BLaER1 treated with 17β-estradiol and CSF1 and Interleukin-3, amounts not matched to agents 10 nM and 100 nM (cell line): ENCODE data around the gene AJAP1.
"Not testable (repeated sequence)": the region's sequence is repeated elsewhere in the genome, so short reads cannot be mapped to it uniquely, and the experiment has no call there.

ENCODE experiments used
- H3K27ac ChIP-seq, 11 experiments: shearing (Covaris generic); formaldehyde crosslinking; 2 replicates each; pipeline ENCODE4 v1.8.1; 2022
- H3K27me3 ChIP-seq, 11 experiments: shearing (Covaris generic); formaldehyde crosslinking; 2 replicates each; pipeline ENCODE4 v1.8.1; 2022
- H3K36me3 ChIP-seq, 11 experiments: shearing (Covaris generic); formaldehyde crosslinking; 2 replicates each; pipeline ENCODE4 v1.8.1; 2022
- H3K4me1 ChIP-seq, 10 experiments: shearing (Covaris generic); formaldehyde crosslinking; 2 replicates each; pipeline ENCODE4 v1.8.1; 2022
- H3K4me2 ChIP-seq, 11 experiments: shearing (Covaris generic); formaldehyde crosslinking; 2 replicates each; pipeline ENCODE4 v1.8.1; 2022
- H3K4me3 ChIP-seq, 10 experiments: shearing (Covaris generic); formaldehyde crosslinking; 2 replicates each; pipeline ENCODE4 v1.8.1; 2022
- H3K9ac ChIP-seq, 11 experiments: shearing (Covaris generic); formaldehyde crosslinking; 2 replicates each; pipeline ENCODE4 v1.8.1; 2022
- H3K9me3 ChIP-seq, 11 experiments: shearing (Covaris generic); formaldehyde crosslinking; replicated peaks in 1 of 11; 2 replicates each; pipeline ENCODE4 v1.8.1; 2022
- H4K20me1 ChIP-seq, 11 experiments: shearing (Covaris generic); formaldehyde crosslinking; 2 replicates each; pipeline ENCODE4 v1.8.1; 2022
- Cebpa-rat ChIP-seq, 11 experiments: shearing (Covaris generic); IDR thresholded peaks; 2 replicates each; pipeline ENCODE4 v1.8.1; 2022

AJAP1 gene

DNA sequence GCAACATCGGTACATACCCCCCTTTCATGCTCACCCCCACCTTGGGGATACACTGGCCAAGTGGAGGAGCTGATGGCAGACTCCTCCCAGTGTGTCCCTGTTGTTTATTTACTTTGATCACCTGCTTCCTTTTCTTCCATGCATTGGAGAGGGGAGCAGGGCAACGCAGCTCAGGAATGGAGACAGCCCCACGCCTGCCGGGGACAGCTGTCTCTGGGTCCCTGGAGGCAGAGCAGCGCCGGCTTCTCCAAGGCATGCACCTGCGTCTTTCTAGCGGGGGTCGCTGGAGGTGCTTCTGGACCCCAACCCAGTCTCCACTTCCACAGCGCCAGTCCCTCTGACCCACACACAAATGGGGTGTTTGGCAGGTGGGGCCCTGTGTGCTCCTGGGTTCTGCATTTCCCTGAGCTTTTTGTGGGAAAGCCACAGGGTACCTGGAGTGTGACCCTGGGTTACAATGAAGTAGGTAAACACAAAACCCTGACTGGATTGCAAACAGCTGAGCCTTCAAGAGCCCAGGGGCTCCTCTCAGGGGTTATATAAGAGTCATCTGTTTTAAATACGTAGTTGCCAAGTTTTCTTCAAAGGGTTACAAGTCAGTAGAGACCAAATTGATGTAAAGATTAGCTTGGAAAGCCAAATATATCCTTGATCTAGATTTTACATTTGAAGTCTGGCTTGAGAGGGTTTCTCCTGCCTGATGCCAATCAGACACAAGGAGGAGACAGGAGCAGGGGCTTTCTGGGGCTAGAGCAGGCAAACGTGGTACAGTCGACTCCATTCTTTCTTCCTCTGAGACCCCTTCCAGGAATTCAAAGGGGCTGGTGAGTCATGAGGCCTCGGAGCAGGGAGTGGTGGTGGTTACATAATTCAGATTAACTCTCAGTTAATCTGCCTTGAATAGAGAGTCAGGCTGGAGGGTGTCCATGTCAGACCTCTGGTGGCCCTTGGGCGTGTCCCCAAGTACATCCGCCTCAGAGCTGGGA, 4.5 kb downstream of the AJAP1 start:
- no peak overlapping the region for H3K27ac ChIP-seq
- no peaks in the 10 kb centered on the region for H3K9me3 ChIP-seq
- H3K36me3 ChIP-seq: no peaks in the 10 kb centered on the region
- no peak for TF ChIP-seq Cebpa-rat (IDR thresholded peaks at IDR 0.05)
- peaks cover 37 to 84% (median 72%) of the 10 kb centered on the region in 10 experiments for H3K4me1 ChIP-seq
- no peak overlapping the region for H3K9ac ChIP-seq
- no peak overlapping the region for H3K4me3 ChIP-seq
- peaks cover 0 to 57% (median 32%) of the 10 kb centered on the region in 11 experiments; a peak in 16 of 22 replicates for H4K20me1 ChIP-seq
- H3K4me2 ChIP-seq: peak overlapping the region; percentile 4 to 69 (median 58); a peak in 21 of 22 replicates
- H3K27me3 ChIP-seq: peaks cover 61 to 67% (median 64%) of the 10 kb centered on the region in 11 experiments

GRCh38 chr1:4660917-4661594, 6.6 kb downstream of the AJAP1 start:
- H3K27me3 ChIP-seq: peaks cover 40 to 65% (median 43%) of the 10 kb centered on the region in 11 experiments
- H3K4me2 ChIP-seq: peak overlapping the region; percentile 44 to 71 (median 62)
- no peak for TF ChIP-seq Cebpa-rat (IDR thresholded peaks at IDR 0.05)
- H3K4me3 ChIP-seq: no peak overlapping the region
- H3K36me3 ChIP-seq: no peaks in the 10 kb centered on the region
- H4K20me1 ChIP-seq: peaks cover 0 to 43% (median 16%) of the 10 kb centered on the region in 11 experiments; a peak in 15 of 22 replicates
- H3K4me1 ChIP-seq: peaks cover 44 to 82% (median 70%) of the 10 kb centered on the region in 10 experiments
- peaks cover 0 to 7% (median 4%) of the 10 kb centered on the region in 11 experiments; a peak in 16 of 22 replicates for H3K9me3 ChIP-seq
- H3K27ac ChIP-seq: no peak overlapping the region
- H3K9ac ChIP-seq: no peak overlapping the region

DNA sequence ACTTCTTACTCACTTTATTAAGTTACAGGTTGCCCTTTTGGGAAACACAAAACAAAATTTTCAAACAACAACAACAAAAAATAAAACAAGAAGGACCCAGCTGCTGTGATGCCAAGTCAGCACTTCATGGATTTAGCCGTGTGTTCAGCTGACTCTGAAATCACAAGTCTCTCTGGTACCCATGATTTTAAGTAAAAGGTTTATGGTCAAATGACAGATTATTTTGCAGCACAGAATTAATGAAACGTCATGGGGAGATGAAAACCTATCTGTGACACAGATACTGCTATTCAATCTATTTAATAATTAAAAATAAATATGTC, 7.1 kb downstream of the AJAP1 start:
- Histone ChIP-seq H3K9ac (no peak overlapping the region), H3K36me3 (no peaks in the 10 kb centered on the region), H3K4me1 (peaks cover 42 to 78% (median 66%) of the 10 kb centered on the region in 10 experiments), H4K20me1 (peaks cover 0 to 41% (median 13%) of the 10 kb centered on the region in 11 experiments; a peak in 11 of 22 replicates), H3K9me3 (peaks cover 4 to 12% (median 9%) of the 10 kb centered on the region in 11 experiments; a peak in 19 of 22 replicates), H3K4me3 (no peak overlapping the region), H3K27ac (no peak overlapping the region), H3K27me3 (peaks cover 35 to 60% (median 38%) of the 10 kb centered on the region in 11 experiments), H3K4me2 (peak overlapping the region; percentile 44 to 71 (median 62); a peak in 20 of 22 replicates)
- no peak for TF ChIP-seq Cebpa-rat (IDR thresholded peaks at IDR 0.05)

DNA sequence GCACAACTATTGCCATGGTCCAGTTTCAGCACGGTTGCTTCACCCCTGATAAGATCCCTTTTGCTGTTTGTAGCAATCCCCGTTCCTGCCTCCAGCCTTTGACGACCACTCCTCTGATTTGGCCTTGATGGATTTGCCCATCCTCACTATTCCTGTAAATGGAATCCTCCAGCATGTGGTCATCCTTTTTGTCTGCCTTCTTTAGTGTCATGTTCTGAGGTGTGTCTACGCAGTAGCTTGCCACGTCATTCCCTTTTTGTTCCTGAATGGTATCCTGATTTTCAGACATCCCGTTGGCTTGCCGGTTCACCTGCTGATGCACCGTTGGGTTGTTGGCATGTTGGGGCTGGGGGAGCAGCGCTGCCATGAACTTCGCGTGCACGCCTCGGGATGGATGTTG, 7.8 kb downstream of the AJAP1 start:
- Histone ChIP-seq H3K27ac (no peak overlapping the region), H3K4me2 (peak overlapping the region in 8 of 11 experiments; percentile 44 to 69 (median 58); a peak in 14 of 22 replicates), H3K4me3 (no peak overlapping the region), H3K9ac (no peak overlapping the region), H3K9me3 (peaks cover 10 to 18% (median 15%) of the 10 kb centered on the region in 11 experiments; a peak in 21 of 22 replicates), H3K36me3 (no peaks in the 10 kb centered on the region), H4K20me1 (peaks cover 0 to 35% (median 8%) of the 10 kb centered on the region in 11 experiments; a peak in 10 of 22 replicates), H3K4me1 (peaks cover 42 to 78% (median 62%) of the 10 kb centered on the region in 10 experiments), H3K27me3 (peaks cover 29 to 54% (median 33%) of the 10 kb centered on the region in 11 experiments)
- no peak for TF ChIP-seq Cebpa-rat (IDR thresholded peaks at IDR 0.05)

- no peaks in the 10 kb centered on the region for H3K36me3 ChIP-seq
Observed at GRCh38 chr1:4662723-4663122, 8.3 kb downstream of the AJAP1 start.

GRCh38 chr1:4664095-4664494, 9.7 kb downstream of the AJAP1 start:
- Histone ChIP-seq H3K9me3 (peaks cover 14 to 24% (median 19%) of the 10 kb centered on the region in 11 experiments; a peak in 21 of 22 replicates), H4K20me1 (peaks cover 0 to 19% (median 0%) of the 10 kb centered on the region in 11 experiments; a peak in 3 of 22 replicates), H3K4me2 (peak overlapping the region; percentile 26 to 88 (median 69); a peak in 21 of 22 replicates), H3K27me3 (peaks cover 10 to 36% (median 17%) of the 10 kb centered on the region in 11 experiments), H3K4me3 (no peak overlapping the region), H3K4me1 (peaks cover 41 to 71% (median 55%) of the 10 kb centered on the region in 10 experiments), H3K9ac (0 out of 22 replicates have a peak overlapping the region, but pooled peaks of 1 of the 11 experiments have one; percentile 18), H3K36me3 (no peaks in the 10 kb centered on the region), H3K27ac (0 out of 22 replicates have a peak overlapping the region, but pooled peaks of 1 of the 11 experiments have one; percentile 0)
- TF ChIP-seq Cebpa-rat (IDR thresholded peaks at IDR 0.05): no peak

More at GRCh38 chr1:4662723-4663122, 8.3 kb downstream of the AJAP1 start:
- Histone ChIP-seq H4K20me1 (peaks cover 0 to 33% (median 5%) of the 10 kb centered on the region in 11 experiments; a peak in 10 of 22 replicates), H3K4me2 (peak overlapping the region in 4 of 11 experiments; percentile 58 to 69 (median 64); a peak in 5 of 22 replicates), H3K9ac (no peak overlapping the region), H3K27me3 (peaks cover 23 to 50% (median 31%) of the 10 kb centered on the region in 11 experiments), H3K4me1 (peaks cover 42 to 78% (median 62%) of the 10 kb centered on the region in 10 experiments), H3K27ac (no peak overlapping the region), H3K9me3 (peaks cover 14 to 24% (median 19%) of the 10 kb centered on the region in 11 experiments; a peak in 21 of 22 replicates), H3K4me3 (no peak overlapping the region)
- TF ChIP-seq Cebpa-rat (IDR thresholded peaks at IDR 0.05): no peak

DNA sequence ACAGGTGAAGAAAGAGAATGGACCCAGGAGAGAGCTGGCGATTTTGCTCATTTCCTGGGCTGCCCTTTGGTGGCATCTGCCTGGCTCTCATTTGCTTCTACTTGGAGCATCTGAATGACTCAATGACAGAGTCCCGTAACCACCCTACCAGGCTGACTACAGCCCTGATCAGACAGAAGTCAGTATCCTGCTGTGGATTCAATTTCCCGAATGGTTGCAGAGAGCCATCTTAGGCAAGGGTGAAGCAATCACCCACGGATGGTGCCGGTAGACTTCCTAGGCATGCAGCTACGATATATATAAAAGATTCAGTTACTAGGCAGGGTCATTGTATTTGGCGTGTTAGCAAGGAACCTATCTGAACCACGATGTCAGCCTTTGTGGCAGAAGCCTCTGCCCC, 10.2 kb downstream of the AJAP1 start:
- H3K27ac ChIP-seq: peak overlapping the region in 2 of 11 experiments; percentile 0 to 6; a peak in 1 of 22 replicates

DNA sequence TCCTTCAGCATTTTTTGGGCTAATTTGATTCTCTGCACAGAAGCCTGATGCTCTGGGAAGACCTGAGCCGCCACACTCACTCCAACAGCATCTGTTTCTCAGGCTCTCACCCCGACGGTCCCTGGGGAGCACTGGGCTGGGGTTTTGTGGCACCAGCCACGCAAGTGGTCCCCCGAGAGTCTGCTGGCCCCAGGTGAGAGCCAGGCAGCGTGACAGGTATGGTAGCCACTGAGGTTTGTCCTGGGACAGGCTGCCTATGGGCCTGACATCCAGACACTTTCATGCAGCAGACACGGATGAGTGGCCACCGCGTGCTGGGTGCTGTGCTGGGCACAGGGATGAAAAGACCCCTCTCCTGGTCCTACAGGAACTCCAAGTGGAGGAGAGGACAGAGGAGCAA, 11.0 kb downstream of the AJAP1 start:
- Histone ChIP-seq H3K4me2 (peak overlapping the region in 10 of 11 experiments; percentile 26 to 88 (median 71); a peak in 20 of 22 replicates), H3K4me1 (peaks cover 32 to 60% (median 41%) of the 10 kb centered on the region in 10 experiments), H3K27ac (no peak overlapping the region), H3K27me3 (peaks cover 0 to 23% (median 5%) of the 10 kb centered on the region in 11 experiments; a peak in 7 of 22 replicates), H3K36me3 (no peaks in the 10 kb centered on the region), H3K9me3 (peaks cover 14 to 24% (median 19%) of the 10 kb centered on the region in 11 experiments; a peak in 21 of 22 replicates), H3K9ac (no peak overlapping the region), H4K20me1 (peaks cover 0 to 6% (median 0%) of the 10 kb centered on the region in 11 experiments; a peak in 2 of 22 replicates), H3K4me3 (no peak overlapping the region)
- no peak for TF ChIP-seq Cebpa-rat (IDR thresholded peaks at IDR 0.05)

More for the DNA sequence above, 10.2 kb downstream of the AJAP1 start:
- TF ChIP-seq Cebpa-rat (IDR thresholded peaks at IDR 0.05): peak in 3 of 11 experiments; percentile 23 to 61 (median 30); a peak in 1 of 22 replicates
- H4K20me1 ChIP-seq: peaks cover 0 to 14% (median 0%) of the 10 kb centered on the region in 11 experiments; a peak in 2 of 22 replicates
- H3K36me3 ChIP-seq: no peaks in the 10 kb centered on the region
- peaks cover 35 to 68% (median 50%) of the 10 kb centered on the region in 10 experiments for H3K4me1 ChIP-seq
- peaks cover 14 to 24% (median 19%) of the 10 kb centered on the region in 11 experiments; a peak in 21 of 22 replicates for H3K9me3 ChIP-seq
- peaks cover 5 to 31% (median 12%) of the 10 kb centered on the region in 11 experiments for H3K27me3 ChIP-seq
- peak overlapping the region; percentile 26 to 88 (median 69); a peak in 21 of 22 replicates for H3K4me2 ChIP-seq
- no peak overlapping the region for H3K4me3 ChIP-seq
- H3K9ac ChIP-seq: peak overlapping the region in 2 of 11 experiments; percentile 14 to 18; a peak in 1 of 22 replicates

DNA sequence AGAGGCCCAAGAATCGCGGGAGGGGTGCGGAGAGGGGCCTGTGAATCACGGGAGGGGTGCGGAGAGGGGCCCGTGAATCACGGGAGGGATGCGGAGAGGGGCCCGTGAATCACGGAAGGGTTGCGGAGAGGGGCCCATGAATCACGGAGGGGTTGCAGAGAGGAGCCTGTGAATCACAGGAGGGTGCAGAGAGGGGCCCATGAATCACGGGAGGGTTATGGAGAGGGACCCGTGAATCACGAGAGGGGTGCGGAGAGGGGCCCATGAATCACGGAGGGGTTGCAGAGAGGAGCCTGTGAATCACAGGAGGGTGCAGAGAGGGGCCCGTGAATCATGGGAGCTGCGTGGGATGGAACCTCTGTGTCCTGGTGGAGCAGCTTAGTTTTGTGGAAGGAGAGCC, 12.3 kb downstream of the AJAP1 start:
- H3K9me3 ChIP-seq: peaks cover 14 to 24% (median 19%) of the 10 kb centered on the region in 11 experiments; a peak in 21 of 22 replicates
- not testable (repeated sequence) for H4K20me1 ChIP-seq, H3K36me3 ChIP-seq, H3K4me2 ChIP-seq, H3K27ac ChIP-seq, H3K9ac ChIP-seq, H3K4me3 ChIP-seq
- H3K27me3 ChIP-seq: peaks cover 0 to 23% (median 5%) of the 10 kb centered on the region in 11 experiments; a peak in 7 of 22 replicates
- H3K4me1 ChIP-seq: peaks cover 22 to 47% (median 29%) of the 10 kb centered on the region in 10 experiments
